ENCODE results near the gene IFNLR1.

DNA sequence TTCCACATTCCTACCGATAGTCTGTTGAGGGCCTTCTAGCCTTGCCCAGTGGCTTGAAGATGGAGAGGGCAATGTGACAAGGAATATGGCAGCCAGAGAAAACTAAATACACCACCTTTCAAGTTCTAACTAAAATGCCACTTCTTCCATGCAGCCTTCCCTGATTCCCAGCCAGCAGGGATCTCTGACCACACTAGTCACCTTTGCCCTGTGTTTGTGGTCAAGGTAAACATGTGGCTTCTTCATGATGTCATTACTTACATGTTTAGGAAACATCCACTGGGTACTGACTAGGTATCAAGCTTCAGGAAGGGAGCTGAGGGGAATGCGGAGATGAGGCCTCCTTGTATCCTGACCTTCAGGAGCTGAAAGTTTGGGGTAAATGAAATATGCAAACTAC, 21.6 kb downstream of the IFNLR1 start:
- TF ChIP-seq, protein P1, sequence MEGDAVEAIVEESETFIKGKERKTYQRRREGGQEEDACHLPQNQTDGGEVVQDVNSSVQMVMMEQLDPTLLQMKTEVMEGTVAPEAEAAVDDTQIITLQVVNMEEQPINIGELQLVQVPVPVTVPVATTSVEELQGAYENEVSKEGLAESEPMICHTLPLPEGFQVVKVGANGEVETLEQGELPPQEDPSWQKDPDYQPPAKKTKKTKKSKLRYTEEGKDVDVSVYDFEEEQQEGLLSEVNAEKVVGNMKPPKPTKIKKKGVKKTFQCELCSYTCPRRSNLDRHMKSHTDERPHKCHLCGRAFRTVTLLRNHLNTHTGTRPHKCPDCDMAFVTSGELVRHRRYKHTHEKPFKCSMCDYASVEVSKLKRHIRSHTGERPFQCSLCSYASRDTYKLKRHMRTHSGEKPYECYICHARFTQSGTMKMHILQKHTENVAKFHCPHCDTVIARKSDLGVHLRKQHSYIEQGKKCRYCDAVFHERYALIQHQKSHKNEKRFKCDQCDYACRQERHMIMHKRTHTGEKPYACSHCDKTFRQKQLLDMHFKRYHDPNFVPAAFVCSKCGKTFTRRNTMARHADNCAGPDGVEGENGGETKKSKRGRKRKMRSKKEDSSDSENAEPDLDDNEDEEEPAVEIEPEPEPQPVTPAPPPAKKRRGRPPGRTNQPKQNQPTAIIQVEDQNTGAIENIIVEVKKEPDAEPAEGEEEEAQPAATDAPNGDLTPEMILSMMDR (conservative IDR thresholded peaks at IDR 0.05 in 1 of 2, IDR thresholded peaks at IDR 0.05 in 1 of 2; ENCODE audit: low read depth in 1 of 2, low read length in 2 of 2) = no peak
- TF ChIP-seq EZH2 (IDR thresholded peaks at IDR 0.05; ENCODE audit: low read length, missing control alignments) = no peak

All from fibroblast of lung (primary cell).